Mucosa of descending colon (tissue), 3 donors: Measurements from ENCODE around the gene MAP2K6. TPM values are rescaled to one million over a fixed set of nuclear protein-coding genes. Genes with fewer than 3 reads are reported as not detected.
A peak's percentile ranks its signal among the peaks of the same experiment; 100 is the strongest.

Experiments
- ATAC-seq: fragments of 200-7000 bp; cut with Tn5 transposase; one replicate; pipeline ENCODE4 v1.9.1; 2020; ENCODE audit warnings: mild to moderate bottlenecking, moderate library complexity
- DNase-seq, 3 donors: peaks; one replicate each; pipeline ENCODE4 v3.0.0-alpha.2; 2020
- H3K36me3 ChIP-seq: fragments of 200-600 bp; one replicate; pipeline ENCODE4 v1.8.0; 2021; ENCODE audit warnings: low read depth, mild to moderate bottlenecking
- H3K4me1 ChIP-seq: fragments of 200-600 bp; one replicate; pipeline ENCODE4 v1.8.0; 2021; ENCODE audit warnings: low read depth, mild to moderate bottlenecking
- H3K4me3 ChIP-seq: fragments of 200-600 bp; one replicate; pipeline ENCODE4 v1.8.0; 2021; ENCODE audit warnings: mild to moderate bottlenecking
- H3K9me3 ChIP-seq: fragments of 200-600 bp; one replicate; pipeline ENCODE4 v1.8.0; 2021; ENCODE audit warnings: mild to moderate bottlenecking
- CTCF ChIP-seq: fragments of 200-600 bp; IDR thresholded peaks from one replicate; pipeline ENCODE4 v1.8.0; 2022; ENCODE audit warnings: antibody characterized with exemption, mild to moderate bottlenecking
- intact Hi-C, 2 donors: fragments of 100-400 bp; cut with DNase I in 1 of 2; cut with micrococcal nuclease in 1 of 2; formaldehyde crosslinking; loops; one replicate each; pipeline versions ENCODE4 v1.11.0 to v1.11.1; 2022; cut with DNase I, micrococcal nuclease
- total RNA-seq, 3 donors: library from RNA; stranded (reverse); fragmentation: NEBNext Ultra II Directional in 2 of 3; extraction: Animal tissue kit (Norgen Biotek cat#: 25700) in 2 of 3; gene quantifications; one replicate each; pipeline versions ENCODE4 v1.2.1 to v1.2.4, GENCODE V29; 2021 to 2023
- donor health status: DM: no; HTN: no; CAD: no; lungs with moderate emphysema.
- donor health status: DM: no; HTN: no; CAD: no.
- donor health status: DM: no; HTN: yes; CAD: no.

MAP2K6 gene
- total RNA-seq, 3 donors from 2014 or later: 62.9 to 146 (median 117) TPM

DNA sequence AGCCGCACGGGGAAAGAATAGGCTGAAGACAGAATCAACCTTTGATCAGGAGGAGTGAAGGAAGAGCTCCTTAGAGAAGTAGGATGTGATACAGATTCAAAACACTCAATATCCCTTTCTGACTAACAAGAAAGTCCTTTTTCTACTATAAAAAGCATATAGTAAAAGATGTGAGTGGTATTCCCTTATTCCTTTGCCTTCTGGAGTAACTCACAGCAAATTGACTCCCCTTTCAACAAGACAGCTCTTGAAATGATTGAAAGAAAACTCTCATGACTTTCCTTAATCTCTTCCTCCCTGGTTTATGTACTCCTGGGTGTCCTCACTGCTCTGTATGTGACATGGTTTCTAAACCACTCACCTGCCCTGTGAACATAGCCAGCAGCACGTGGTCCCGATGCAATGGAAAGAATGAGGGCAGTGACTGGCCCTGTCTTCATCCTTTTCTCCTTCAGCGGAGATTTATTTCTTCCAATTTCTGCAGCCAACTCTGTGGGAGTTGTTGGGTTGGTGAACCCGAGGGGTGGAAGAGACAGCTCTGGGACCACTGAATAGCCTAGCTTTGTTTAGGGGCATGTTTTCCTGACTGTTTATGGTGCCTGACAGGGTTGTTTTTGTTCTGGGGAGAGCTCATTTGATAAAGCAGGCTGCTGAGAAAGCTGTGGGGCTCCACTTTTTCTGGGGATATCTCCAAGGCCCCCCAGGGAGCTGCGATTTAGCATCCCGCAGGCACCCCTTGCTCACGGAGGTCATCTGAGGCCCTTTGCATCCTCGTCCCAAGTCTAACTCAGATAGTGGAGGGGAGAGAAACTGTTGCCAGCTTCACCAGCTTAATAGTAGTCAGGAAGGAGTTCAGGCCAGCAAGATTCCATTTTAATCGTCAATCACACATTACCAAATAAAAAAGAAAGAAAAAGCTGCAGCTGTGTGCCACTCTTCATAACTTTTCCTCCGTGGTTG is 46.7 kb downstream of the MAP2K6 start:
- Histone ChIP-seq H3K4me1 (no peaks in the 10 kb centered on the region), H3K4me3 (no peak overlapping the region), H3K9me3 (no peaks in the 10 kb centered on the region), H3K36me3 (no peaks in the 10 kb centered on the region)
- intact Hi-C loops: no loop called here
- DNase-seq (no peak), ATAC-seq (peak; percentile 37)
- no peak for TF ChIP-seq CTCF

- Histone ChIP-seq H3K4me3 (no peak overlapping the region), H3K4me1 (no peaks in the 10 kb centered on the region), H3K36me3 (no peaks in the 10 kb centered on the region), H3K9me3 (no peaks in the 10 kb centered on the region)
- DNase-seq (no peak), ATAC-seq (peak; percentile 19)
- intact Hi-C loops: no loop called here
- TF ChIP-seq CTCF: no peak
These were observed 47.5 kb downstream of the MAP2K6 start for GRCh38 chr17:69461951-69462369.

GRCh38 chr17:69462882-69463281 is 48.4 kb downstream of the MAP2K6 start:
- ATAC-seq (no peak), DNase-seq (no peak)
- Histone ChIP-seq H3K4me3 (no peak overlapping the region), H3K4me1 (peaks cover under 1% of the 10 kb centered on the region), H3K36me3 (no peaks in the 10 kb centered on the region), H3K9me3 (no peaks in the 10 kb centered on the region)
- intact Hi-C loops: no loop called here
- TF ChIP-seq CTCF: no peak

DNA sequence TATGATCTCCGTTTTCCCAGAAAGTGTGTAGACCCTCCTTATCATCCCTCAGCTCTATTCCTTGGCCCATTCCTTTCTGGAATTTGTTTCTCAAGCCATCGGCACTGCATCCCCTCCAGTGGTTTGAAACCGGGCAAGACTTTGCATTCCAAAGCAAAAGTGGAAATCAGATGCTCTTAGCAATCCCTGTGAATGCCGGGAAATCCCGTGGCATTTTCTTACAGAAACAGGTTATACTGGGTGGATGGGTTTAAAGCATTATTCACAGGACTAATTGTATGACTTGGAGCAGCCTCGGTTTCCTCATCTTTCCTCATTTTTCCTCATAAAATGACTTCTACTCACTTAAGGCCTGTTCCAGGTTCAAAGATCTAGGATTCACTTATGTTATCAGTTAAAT is 52.0 kb downstream of the MAP2K6 start:
- intact Hi-C loops: no loop called here
- no peak for TF ChIP-seq CTCF
- no peaks in the 10 kb centered on the region for H3K36me3 ChIP-seq

GRCh38 chr17:69466905-69467667 is 52.6 kb downstream of the MAP2K6 start:
- no peak for TF ChIP-seq CTCF
- intact Hi-C loops: no loop called here

More for the DNA sequence above, 52.0 kb downstream of the MAP2K6 start:
- ATAC-seq (no peak), DNase-seq (no peak)
- Histone ChIP-seq H3K4me3 (no peak overlapping the region), H3K4me1 (peaks cover 35% of the 10 kb centered on the region), H3K9me3 (no peaks in the 10 kb centered on the region)

More at GRCh38 chr17:69466905-69467667, 52.6 kb downstream of the MAP2K6 start:
- Histone ChIP-seq H3K4me1 (peaks cover 37% of the 10 kb centered on the region), H3K4me3 (no peak overlapping the region), H3K36me3 (no peaks in the 10 kb centered on the region), H3K9me3 (no peaks in the 10 kb centered on the region)
- DNase-seq (no peak), ATAC-seq (peak; percentile 4)
